ENCODE measurements around the gene TSPYL6.

Gene TSPYL6

GRCh38 chr2:54254180-54254579 lies 1.8 kb downstream of the TSPYL6 start:
- Histone ChIP-seq H3K36me3 (ENCODE audit: control insufficient read depth, low read depth, low read length) (no peaks in the 10 kb centered on the region), H3K27ac (ENCODE audit: low read length) (no peak overlapping the region), H3K27me3 (ENCODE audit: control insufficient read depth, insufficient read depth, low read length) (no peaks in the 10 kb centered on the region), H3K9me3 (ENCODE audit: control insufficient read depth, low read depth, low read length) (no peaks in the 10 kb centered on the region), H3K4me1 (ENCODE audit: control insufficient read depth, low read depth, low read length) (no peaks in the 10 kb centered on the region), H3K4me3 (ENCODE audit: low read length) (no peak overlapping the region), H3K9ac (ENCODE audit: low read length) (no peak overlapping the region)

GRCh38 chr2:54249629-54250028 lies 6.4 kb downstream of the TSPYL6 start:
- no peak overlapping the region for H3K27ac ChIP-seq (ENCODE audit: low read length)
- H3K4me3 ChIP-seq (ENCODE audit: low read length) = no peak overlapping the region
- no peaks in the 10 kb centered on the region for H3K4me1 ChIP-seq (ENCODE audit: control insufficient read depth, low read depth, low read length)
- no peaks in the 10 kb centered on the region for H3K36me3 ChIP-seq (ENCODE audit: control insufficient read depth, low read depth, low read length)
- H3K9ac ChIP-seq (ENCODE audit: low read length) = no peak overlapping the region
- no peaks in the 10 kb centered on the region for H3K27me3 ChIP-seq (ENCODE audit: control insufficient read depth, insufficient read depth, low read length)
- H3K9me3 ChIP-seq (ENCODE audit: control insufficient read depth, low read depth, low read length) = no peaks in the 10 kb centered on the region

GRCh38 chr2:54247115-54247514 lies 8.9 kb downstream of the TSPYL6 start:
- Histone ChIP-seq H3K4me3 (ENCODE audit: low read length) (no peak overlapping the region), H3K4me1 (ENCODE audit: control insufficient read depth, low read depth, low read length) (no peaks in the 10 kb centered on the region), H3K9ac (ENCODE audit: low read length) (no peak overlapping the region), H3K27ac (ENCODE audit: low read length) (no peak overlapping the region), H3K27me3 (ENCODE audit: control insufficient read depth, insufficient read depth, low read length) (no peaks in the 10 kb centered on the region), H3K9me3 (ENCODE audit: control insufficient read depth, low read depth, low read length) (no peaks in the 10 kb centered on the region), H3K36me3 (ENCODE audit: control insufficient read depth, low read depth, low read length) (no peaks in the 10 kb centered on the region)

- H3K9ac ChIP-seq (ENCODE audit: low read length) = no peak overlapping the region
- H3K27me3 ChIP-seq (ENCODE audit: control insufficient read depth, insufficient read depth, low read length) = no peaks in the 10 kb centered on the region
- H3K36me3 ChIP-seq (ENCODE audit: control insufficient read depth, low read depth, low read length) = no peaks in the 10 kb centered on the region
Measured at GRCh38 chr2:54240515-54241469, 15.2 kb downstream of the TSPYL6 start.

GRCh38 chr2:54239427-54239826 lies 16.6 kb downstream of the TSPYL6 start:
- no peaks in the 10 kb centered on the region for H3K9me3 ChIP-seq (ENCODE audit: control insufficient read depth, low read depth, low read length)
- H3K4me1 ChIP-seq (ENCODE audit: control insufficient read depth, low read depth, low read length) = peaks cover 9% of the 10 kb centered on the region
- no peaks in the 10 kb centered on the region for H3K27me3 ChIP-seq (ENCODE audit: control insufficient read depth, insufficient read depth, low read length)
- H3K4me3 ChIP-seq (ENCODE audit: low read length) = no peak overlapping the region
- no peak overlapping the region for H3K27ac ChIP-seq (ENCODE audit: low read length)
- H3K9ac ChIP-seq (ENCODE audit: low read length) = no peak overlapping the region
- H3K36me3 ChIP-seq (ENCODE audit: control insufficient read depth, low read depth, low read length) = no peaks in the 10 kb centered on the region

More at GRCh38 chr2:54240515-54241469, 15.2 kb downstream of the TSPYL6 start:
- Histone ChIP-seq H3K4me3 (ENCODE audit: low read length) (no peak overlapping the region), H3K9me3 (ENCODE audit: control insufficient read depth, low read depth, low read length) (no peaks in the 10 kb centered on the region), H3K27ac (ENCODE audit: low read length) (no peak overlapping the region), H3K4me1 (ENCODE audit: control insufficient read depth, low read depth, low read length) (peaks cover 9% of the 10 kb centered on the region)

GRCh38 chr2:54237428-54237827 lies 18.6 kb downstream of the TSPYL6 start:
- Histone ChIP-seq H3K27ac (ENCODE audit: low read length) (no peak overlapping the region), H3K9me3 (ENCODE audit: control insufficient read depth, low read depth, low read length) (no peaks in the 10 kb centered on the region), H3K4me3 (ENCODE audit: low read length) (no peak overlapping the region), H3K36me3 (ENCODE audit: control insufficient read depth, low read depth, low read length) (no peaks in the 10 kb centered on the region), H3K9ac (ENCODE audit: low read length) (no peak overlapping the region), H3K27me3 (ENCODE audit: control insufficient read depth, insufficient read depth, low read length) (no peaks in the 10 kb centered on the region), H3K4me1 (ENCODE audit: control insufficient read depth, low read depth, low read length) (peaks cover 9% of the 10 kb centered on the region)

- H3K9ac ChIP-seq (ENCODE audit: low read length) = no peak overlapping the region
- H3K27ac ChIP-seq (ENCODE audit: low read length) = no peak overlapping the region
- H3K36me3 ChIP-seq (ENCODE audit: control insufficient read depth, low read depth, low read length) = no peaks in the 10 kb centered on the region
- no peaks in the 10 kb centered on the region for H3K9me3 ChIP-seq (ENCODE audit: control insufficient read depth, low read depth, low read length)
- no peaks in the 10 kb centered on the region for H3K4me1 ChIP-seq (ENCODE audit: control insufficient read depth, low read depth, low read length)
- H3K27me3 ChIP-seq (ENCODE audit: control insufficient read depth, insufficient read depth, low read length) = no peaks in the 10 kb centered on the region
- no peak overlapping the region for H3K4me3 ChIP-seq (ENCODE audit: low read length)
Measured at GRCh38 chr2:54233832-54234649, 22.0 kb downstream of the TSPYL6 start.

GRCh38 chr2:54228945-54229344 lies 27.1 kb downstream of the TSPYL6 start:
- no peaks in the 10 kb centered on the region for H3K9me3 ChIP-seq (ENCODE audit: control insufficient read depth, low read depth, low read length)
- no peak overlapping the region for H3K9ac ChIP-seq (ENCODE audit: low read length)
- H3K4me3 ChIP-seq (ENCODE audit: low read length) = no peak overlapping the region
- no peaks in the 10 kb centered on the region for H3K27me3 ChIP-seq (ENCODE audit: control insufficient read depth, insufficient read depth, low read length)
- no peaks in the 10 kb centered on the region for H3K36me3 ChIP-seq (ENCODE audit: control insufficient read depth, low read depth, low read length)
- H3K4me1 ChIP-seq (ENCODE audit: control insufficient read depth, low read depth, low read length) = no peaks in the 10 kb centered on the region
- H3K27ac ChIP-seq (ENCODE audit: low read length) = no peak overlapping the region

- H3K27ac ChIP-seq (ENCODE audit: low read length) = no peak overlapping the region
- H3K4me1 ChIP-seq (ENCODE audit: control insufficient read depth, low read depth, low read length) = no peaks in the 10 kb centered on the region
- no peaks in the 10 kb centered on the region for H3K36me3 ChIP-seq (ENCODE audit: control insufficient read depth, low read depth, low read length)
- H3K9ac ChIP-seq (ENCODE audit: low read length) = no peak overlapping the region
- H3K4me3 ChIP-seq (ENCODE audit: low read length) = no peak overlapping the region
- H3K9me3 ChIP-seq (ENCODE audit: control insufficient read depth, low read depth, low read length) = no peaks in the 10 kb centered on the region
- H3K27me3 ChIP-seq (ENCODE audit: control insufficient read depth, insufficient read depth, low read length) = no peaks in the 10 kb centered on the region
Measured at GRCh38 chr2:54227798-54228197, 28.2 kb downstream of the TSPYL6 start.

GRCh38 chr2:54226260-54226659 lies 29.8 kb downstream of the TSPYL6 start:
- Histone ChIP-seq H3K27ac (ENCODE audit: low read length) (no peak overlapping the region), H3K36me3 (ENCODE audit: control insufficient read depth, low read depth, low read length) (no peaks in the 10 kb centered on the region), H3K27me3 (ENCODE audit: control insufficient read depth, insufficient read depth, low read length) (no peaks in the 10 kb centered on the region), H3K4me3 (ENCODE audit: low read length) (no peak overlapping the region), H3K9ac (ENCODE audit: low read length) (no peak overlapping the region), H3K4me1 (ENCODE audit: control insufficient read depth, low read depth, low read length) (no peaks in the 10 kb centered on the region), H3K9me3 (ENCODE audit: control insufficient read depth, low read depth, low read length) (no peaks in the 10 kb centered on the region)

GRCh38 chr2:54224997-54225396 lies 31.0 kb downstream of the TSPYL6 start:
- Histone ChIP-seq H3K4me1 (ENCODE audit: control insufficient read depth, low read depth, low read length) (no peaks in the 10 kb centered on the region), H3K27me3 (ENCODE audit: control insufficient read depth, insufficient read depth, low read length) (no peaks in the 10 kb centered on the region), H3K27ac (ENCODE audit: low read length) (no peak overlapping the region), H3K36me3 (ENCODE audit: control insufficient read depth, low read depth, low read length) (no peaks in the 10 kb centered on the region), H3K4me3 (ENCODE audit: low read length) (no peak overlapping the region), H3K9me3 (ENCODE audit: control insufficient read depth, low read depth, low read length) (no peaks in the 10 kb centered on the region), H3K9ac (ENCODE audit: low read length) (no peak overlapping the region)

Measured in iPS-18a (cell line).